Lung (tissue), 12 donors: ENCODE results near the gene CFAP100. TPM values are rescaled to one million over a fixed set of nuclear protein-coding genes. Genes with fewer than 3 reads are reported as not detected.

ENCODE experiments used
- ATAC-seq: fragments of 200-7000 bp; cut with Tn5 transposase; one replicate; pipeline ENCODE4 v1.9.1; 2020; ENCODE audit warnings: moderate number of reproducible peaks; ENCODE audit not compliant: insufficient read depth, low FRiP score
- DNase-seq, 3 donors: peaks; one replicate each; pipeline ENCODE4 v3.0.0-alpha.2; 2013 to 2017
- H3K27ac ChIP-seq, 2 donors: one replicate each; pipeline ENCODE4 v1.5.1; 2013; ENCODE audit warnings: mild to moderate bottlenecking in 2 of 2, moderate library complexity in 2 of 2, control low read depth in 1 of 2, inconsistent platforms in 1 of 2, low read depth in 1 of 2, low read length in 1 of 2
- H3K27me3 ChIP-seq, 3 donors: one replicate each; pipeline ENCODE4 v1.5.1; 2013; ENCODE audit warnings: low read length in 2 of 3; ENCODE audit not compliant: control insufficient read depth in 3 of 3, insufficient read depth in 3 of 3
- H3K36me3 ChIP-seq, 4 donors: one replicate each; pipeline ENCODE4 v1.5.1; 2013; ENCODE audit warnings: low read length in 4 of 4, mild to moderate bottlenecking in 1 of 4, moderate library complexity in 1 of 4; ENCODE audit not compliant: control insufficient read depth in 4 of 4, insufficient read depth in 4 of 4
- H3K4me1 ChIP-seq, 5 donors: one replicate each; pipeline ENCODE4 v1.5.1; 2013; ENCODE audit warnings: low read length in 5 of 5, mild to moderate bottlenecking in 2 of 5, moderate library complexity in 1 of 5; ENCODE audit not compliant: control insufficient read depth in 5 of 5, insufficient read depth in 5 of 5
- H3K4me3 ChIP-seq: one replicate; pipeline ENCODE4 v1.5.1; 2013; ENCODE audit warnings: mild to moderate bottlenecking, control low read depth, moderate library complexity
- H3K9ac ChIP-seq, 2 donors: one replicate each; pipeline ENCODE4 v1.5.1; 2013; ENCODE audit warnings: low read length in 2 of 2, control low read depth in 1 of 2; ENCODE audit not compliant: insufficient read depth in 1 of 2
- H3K9me3 ChIP-seq, 4 donors: one replicate each; pipeline ENCODE4 v1.5.1; 2013; ENCODE audit warnings: low read length in 3 of 4, mild to moderate bottlenecking in 1 of 4, moderate library complexity in 1 of 4; ENCODE audit not compliant: control insufficient read depth in 4 of 4, insufficient read depth in 3 of 4
- WGBS, 2 donors: extraction: QIAGEN DNeasy Blood & Tissue Kit; methylation state at CpG; one replicate each; pipeline ENCODE4 v1.1.7; 2013; 5-methylcytosine and 5-hydroxymethylcytosine counted together
- polyA plus RNA-seq, 2 donors: library from polyadenylated mRNA; stranded (reverse); fragments of 200-250 nt; gene quantifications; one replicate each; pipeline ENCODE4 v1.2.1, GENCODE V29; 2013
- total RNA-seq, 2 donors: library from RNA; depleted of rRNA in 1 of 2; stranded (reverse); fragments of >200 nt in 1 of 2; gene quantifications; one replicate each; pipeline ENCODE4 v1.2.1, GENCODE V29; 2014 to 2021
- TF ChIP-seq, protein P1 (sequence below): IDR thresholded peaks from 2 replicates; pipeline ENCODE4 v1.5.1; 2012; ENCODE audit warnings: mild to moderate bottlenecking; ENCODE audit errors: control extremely low read depth, extremely low read depth
- donor health status: control.
- donor health status: control.
- donor health status: Bipolar disorder and iron deficiency.
- donor health status: healthy.
- donor health status: DM: yes; HTN: yes; CAD: no.

Gene CFAP100
- total and polyA plus RNA-seq, 4 donors = 7.7 to 31.9 (median 11.5) TPM

DNA sequence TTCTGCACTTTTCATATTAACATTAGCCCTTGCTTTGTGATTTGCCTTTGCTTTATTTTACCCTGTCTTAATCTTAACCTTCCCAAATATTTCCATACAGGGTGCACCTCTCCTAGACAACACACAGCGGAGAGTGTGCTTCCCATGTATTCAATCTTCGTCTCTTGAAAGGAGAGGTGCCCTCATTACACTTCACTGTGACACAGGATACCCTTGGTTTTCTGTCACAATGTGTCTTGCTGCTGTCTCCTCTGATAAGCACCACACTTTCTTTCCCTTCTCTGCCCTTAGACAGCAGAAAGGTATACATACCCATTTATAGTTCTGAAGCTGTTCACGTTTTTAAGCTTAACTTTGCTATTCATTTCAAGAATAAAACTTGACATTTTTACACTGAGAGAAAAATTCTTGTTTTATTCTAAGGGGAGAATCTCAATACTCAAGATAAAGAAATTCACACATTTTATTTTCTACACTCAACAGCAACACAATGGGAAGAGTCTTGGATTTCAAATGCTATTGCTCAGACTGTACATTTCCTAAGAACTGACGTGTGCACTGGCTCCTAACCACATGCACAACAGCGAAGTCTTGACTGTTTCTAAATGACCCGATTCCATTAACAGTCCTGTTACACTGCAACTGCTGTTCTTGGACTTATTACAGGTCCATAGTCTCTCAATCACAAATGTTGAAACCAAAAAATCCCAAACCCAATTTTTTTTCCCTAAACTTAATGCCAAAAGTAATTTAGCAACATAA is 59.9 kb downstream of the CFAP100 start:
- 71 to 88% methylated on average over 6 of the region's 6 CpGs for WGBS, 2 donors
- Histone ChIP-seq H3K9me3 (no peaks in the 10 kb centered on the region), H3K4me1 (no peaks in the 10 kb centered on the region), H3K27me3 (no peaks in the 10 kb centered on the region), H3K27ac (no peak overlapping the region), H3K9ac (no peak overlapping the region), H3K4me3 (no peak overlapping the region), H3K36me3 (peaks cover 10 to 45% (median 21%) of the 10 kb centered on the region in 4 donors)
- TF ChIP-seq, protein P1, sequence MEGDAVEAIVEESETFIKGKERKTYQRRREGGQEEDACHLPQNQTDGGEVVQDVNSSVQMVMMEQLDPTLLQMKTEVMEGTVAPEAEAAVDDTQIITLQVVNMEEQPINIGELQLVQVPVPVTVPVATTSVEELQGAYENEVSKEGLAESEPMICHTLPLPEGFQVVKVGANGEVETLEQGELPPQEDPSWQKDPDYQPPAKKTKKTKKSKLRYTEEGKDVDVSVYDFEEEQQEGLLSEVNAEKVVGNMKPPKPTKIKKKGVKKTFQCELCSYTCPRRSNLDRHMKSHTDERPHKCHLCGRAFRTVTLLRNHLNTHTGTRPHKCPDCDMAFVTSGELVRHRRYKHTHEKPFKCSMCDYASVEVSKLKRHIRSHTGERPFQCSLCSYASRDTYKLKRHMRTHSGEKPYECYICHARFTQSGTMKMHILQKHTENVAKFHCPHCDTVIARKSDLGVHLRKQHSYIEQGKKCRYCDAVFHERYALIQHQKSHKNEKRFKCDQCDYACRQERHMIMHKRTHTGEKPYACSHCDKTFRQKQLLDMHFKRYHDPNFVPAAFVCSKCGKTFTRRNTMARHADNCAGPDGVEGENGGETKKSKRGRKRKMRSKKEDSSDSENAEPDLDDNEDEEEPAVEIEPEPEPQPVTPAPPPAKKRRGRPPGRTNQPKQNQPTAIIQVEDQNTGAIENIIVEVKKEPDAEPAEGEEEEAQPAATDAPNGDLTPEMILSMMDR = no peak
- no peak for DNase-seq
- ATAC-seq = no peak

DNA sequence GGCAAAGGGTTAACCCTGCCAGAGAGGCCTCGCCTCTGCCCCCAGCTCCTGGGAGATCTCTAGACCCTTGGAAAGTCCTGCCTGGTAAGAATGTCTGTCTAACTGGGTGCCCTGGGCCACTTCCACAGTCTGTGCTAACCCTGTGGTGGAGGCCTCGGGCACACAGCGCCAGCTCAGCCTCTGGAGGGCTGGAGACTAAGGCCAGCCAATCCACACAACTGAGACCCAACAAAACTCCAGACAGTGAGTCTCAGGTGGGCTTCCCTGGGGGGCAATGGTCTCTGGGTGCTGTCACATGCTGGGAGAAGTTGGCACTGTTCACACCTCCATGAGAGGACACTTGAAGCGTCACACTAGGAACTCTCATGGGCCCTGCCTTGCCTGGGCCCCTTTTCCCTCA is 61.5 kb downstream of the CFAP100 start:
- Histone ChIP-seq H3K9me3 (no peaks in the 10 kb centered on the region), H3K36me3 (peaks cover 15 to 45% (median 29%) of the 10 kb centered on the region in 4 donors), H3K4me1 (no peaks in the 10 kb centered on the region), H3K4me3 (no peak overlapping the region), H3K27me3 (no peaks in the 10 kb centered on the region), H3K27ac (peak overlapping the region in 1 of 2 donors; percentile 18), H3K9ac (no peak overlapping the region)
- TF ChIP-seq, protein P1 = no peak
- no peak for ATAC-seq
- DNase-seq = no peak
- WGBS, 2 donors = 72 to 88% methylated on average over 4 of the region's 4 CpGs

DNA sequence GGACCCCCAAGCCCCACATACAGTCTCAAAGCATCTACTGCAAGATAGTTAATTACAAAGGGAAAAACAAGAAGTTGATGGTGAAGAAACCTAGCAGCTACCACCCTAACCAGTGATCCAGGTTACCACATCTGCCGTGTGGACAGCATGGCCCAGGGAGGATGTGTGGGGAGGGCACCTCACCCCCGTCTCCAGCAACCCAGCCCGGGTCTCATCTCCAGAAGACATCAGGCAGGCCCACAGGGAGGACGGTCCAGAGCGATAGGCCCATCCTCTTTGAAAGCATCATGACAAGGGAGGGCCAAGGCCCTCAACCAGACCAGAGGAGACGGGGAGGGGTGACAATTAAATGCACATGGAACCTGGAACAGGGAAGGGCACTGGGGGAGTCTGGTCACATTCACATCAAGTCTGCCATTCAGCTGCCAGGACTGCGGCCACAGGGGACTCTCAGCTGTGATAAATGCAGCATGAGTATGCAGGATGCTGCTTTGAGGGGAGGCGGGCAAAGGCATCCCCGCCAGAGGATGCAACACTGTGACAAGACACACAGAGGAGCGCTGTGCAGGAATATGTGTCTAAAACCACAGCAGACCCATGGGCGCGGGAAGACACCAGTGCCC is 62.2 kb downstream of the CFAP100 start:
- Histone ChIP-seq H3K9ac (no peak overlapping the region), H3K36me3 (peaks cover 19 to 47% (median 30%) of the 10 kb centered on the region in 4 donors), H3K4me3 (no peak overlapping the region), H3K27ac (no peak overlapping the region), H3K27me3 (no peaks in the 10 kb centered on the region), H3K9me3 (no peaks in the 10 kb centered on the region), H3K4me1 (no peaks in the 10 kb centered on the region)
- WGBS, 2 donors = 79 to 90% methylated on average over 12 of the region's 12 CpGs
- ATAC-seq = no peak
- TF ChIP-seq, protein P1 = no peak
- no peak for DNase-seq
